Measurements from ENCODE around the gene PAPPA. TPM values are rescaled to one million over a fixed set of nuclear protein-coding genes. Genes with fewer than 3 reads are reported as not detected.

Gene PAPPA
- total RNA-seq, 1 experiment from 2014 or later = 0.17 TPM

GRCh38 chr9:116269250-116269649 lies 115.7 kb downstream of the PAPPA start:
- H3K27me3 Mint-ChIP-seq (ENCODE audit: low read depth) = peaks cover 94% of the 10 kb centered on the region

More at GRCh38 chr9:116269250-116269649, 115.7 kb downstream of the PAPPA start:
- no peaks in the 10 kb centered on the region for H4K20me1 ChIP-seq (ENCODE audit: control insufficient read depth, insufficient read depth, insufficient read length)
- H3K36me3 Mint-ChIP-seq (ENCODE audit: insufficient read depth in 1 of 3, low read depth in 3 of 3) = no peaks in the 10 kb centered on the region
- no peak overlapping the region for H2BK120ac ChIP-seq (ENCODE audit: low read depth, low read length, poor library complexity, severe bottlenecking)
- H3K4ac ChIP-seq (ENCODE audit: low read depth, low read length) = no peak overlapping the region
- H3K79me2 ChIP-seq (ENCODE audit: insufficient read depth, low read length) = no peaks in the 10 kb centered on the region
- no peak overlapping the region for H4K8ac ChIP-seq (replicated peaks; ENCODE audit: insufficient read length, low read depth, low read length)
- H2AK5ac ChIP-seq (ENCODE audit: insufficient read length, low read length) = no peak overlapping the region
- H3K4me2 ChIP-seq (ENCODE audit: insufficient read depth, insufficient read length, low read length) = no peak overlapping the region
- no peaks in the 10 kb centered on the region for H3K79me1 ChIP-seq (ENCODE audit: insufficient read depth, low read depth, low read length, poor library complexity, severe bottlenecking)
- no peak overlapping the region for H3K27ac ChIP-seq (ENCODE audit: insufficient read length, low read depth, low read length)
- H3K27ac Mint-ChIP-seq = no peak overlapping the region
- no peak overlapping the region for H2AFZ ChIP-seq (ENCODE audit: low read length)
- H3K56ac ChIP-seq (ENCODE audit: insufficient read length, low read depth, low read length) = no peak overlapping the region
- no peak overlapping the region for H3K14ac ChIP-seq (ENCODE audit: insufficient read depth, low read length)
- no peak overlapping the region for H3K4me3 Mint-ChIP-seq
- no peak overlapping the region for H3K23ac ChIP-seq (ENCODE audit: insufficient read length, low read depth, low read length)
- TF ChIP-seq CTCF (conservative IDR thresholded peaks at IDR 0.05) = no peak
- peaks cover 23 to 36% of the 10 kb centered on the region in 2 experiments for H3K4me1 Mint-ChIP-seq
- H3K18ac ChIP-seq (ENCODE audit: insufficient read length, low read depth, low read length) = no peak overlapping the region
- H3K23me2 ChIP-seq (ENCODE audit: insufficient read length, low read depth, low read length, poor library complexity, severe bottlenecking) = no peaks in the 10 kb centered on the region
- H2BK5ac ChIP-seq (ENCODE audit: insufficient read length, low read length) = no peak overlapping the region
- no peak for DNase-seq
- peaks cover 42% of the 10 kb centered on the region for H3K27me3 ChIP-seq (ENCODE audit: insufficient read depth, low read length)
- no peaks in the 10 kb centered on the region; a peak in 1 of 5 replicates for H3K9me3 Mint-ChIP-seq
- H4K5ac ChIP-seq (ENCODE audit: insufficient read length, low read depth, low read length) = no peak overlapping the region
- no peak overlapping the region for H2BK12ac ChIP-seq (ENCODE audit: insufficient read length, low read depth, low read length)
- 0 out of 2 replicates have a peak, but pooled peaks cover 3% of the 10 kb centered on the region for H3K4me1 ChIP-seq (ENCODE audit: insufficient read depth, low read length)
- H2BK20ac ChIP-seq (ENCODE audit: low read depth, low read length, poor library complexity, severe bottlenecking) = no peak overlapping the region
- no peak overlapping the region for H3T11ph ChIP-seq (ENCODE audit: low read length)
- no peak overlapping the region for H2BK15ac ChIP-seq (ENCODE audit: low read depth, low read length)
- no peak overlapping the region for H3K9ac ChIP-seq (ENCODE audit: extremely low read depth, insufficient read length, low read length)
- no CpG with 5 or more reads among the region's 2 CpGs for WGBS (ENCODE audit: extremely low coverage, insufficient read length, low lambda C conversion rate)
- no peak overlapping the region for H4K91ac ChIP-seq (ENCODE audit: insufficient read length, low read depth, low read length)
- H3K9me3 ChIP-seq (ENCODE audit: control insufficient read depth, low read depth, low read length) = no peaks in the 10 kb centered on the region

All from H9 (cell line).